ENCODE measurements around the gene TACR1. TPM values are rescaled to one million over a fixed set of nuclear protein-coding genes. Genes with fewer than 3 reads are reported as not detected.
A peak's percentile ranks its signal among the peaks of the same experiment; 100 is the strongest.

The TACR1 gene
- total and polyA plus RNA-seq, 7 experiments from 2014 or later = 0.24 TPM; not detected in 6

GRCh38 chr2:75054296-75054695 is 145.0 kb downstream of the TACR1 start:
- Mint-ChIP-seq H3K4me1 (no peaks in the 10 kb centered on the region), H3K9me3 (no peaks in the 10 kb centered on the region), H3K4me3 (no peak overlapping the region), H3K27me3 (peaks cover 0 to 3% (median 0%) of the 10 kb centered on the region in 5 donors), H3K36me3 (peaks cover 0 to 13% (median 0%) of the 10 kb centered on the region in 5 donors), H3K27ac (no peak overlapping the region)
- ChIA-PET CTCF (no interaction called here), POLR2A (no interaction called here)
- Histone ChIP-seq H3K4me1 (ENCODE audit: control insufficient read depth in 2 of 2, insufficient read depth in 2 of 2, low read length in 2 of 2) (no peaks in the 10 kb centered on the region), H3K27ac (ENCODE audit: low read depth, low read length) (no peak overlapping the region), H3K4me3 (ENCODE audit: low read length) (no peak overlapping the region), H3K27me3 (ENCODE audit: control insufficient read depth in 2 of 2, insufficient read depth in 2 of 2, low read length in 2 of 2) (no peaks in the 10 kb centered on the region), H3K36me3 (ENCODE audit: control insufficient read depth in 2 of 3, insufficient read depth in 3 of 3, low read length in 3 of 3) (no peaks in the 10 kb centered on the region), H3K9me3 (ENCODE audit: control insufficient read depth in 2 of 3, low read length in 3 of 3) (no peaks in the 10 kb centered on the region)
- DNase-seq = no peak
- intact Hi-C loops (cut with micrococcal nuclease) = loop anchor here in 1 of 2 donors (5.0 kb wide), 1 partner anchor 553 kb away; no protein-coding TSS in a partner anchor
- ATAC-seq = no peak

GRCh38 chr2:75053484-75054112 is 145.7 kb downstream of the TACR1 start:
- Histone ChIP-seq H3K4me1 (ENCODE audit: control insufficient read depth in 2 of 2, insufficient read depth in 2 of 2, low read length in 2 of 2) (no peaks in the 10 kb centered on the region), H3K4me3 (ENCODE audit: low read length) (no peak overlapping the region), H3K27ac (ENCODE audit: low read depth, low read length) (no peak overlapping the region), H3K9me3 (ENCODE audit: control insufficient read depth in 2 of 3, low read length in 3 of 3) (no peaks in the 10 kb centered on the region), H3K27me3 (ENCODE audit: control insufficient read depth in 2 of 2, insufficient read depth in 2 of 2, low read length in 2 of 2) (no peaks in the 10 kb centered on the region), H3K36me3 (ENCODE audit: control insufficient read depth in 2 of 3, insufficient read depth in 3 of 3, low read length in 3 of 3) (no peaks in the 10 kb centered on the region)
- CTCF ChIA-PET = no interaction called here
- Mint-ChIP-seq H3K4me1 (no peaks in the 10 kb centered on the region), H3K4me3 (no peak overlapping the region), H3K36me3 (peaks cover 0 to 18% (median 0%) of the 10 kb centered on the region in 5 donors), H3K27ac (no peak overlapping the region), H3K9me3 (no peaks in the 10 kb centered on the region), H3K27me3 (peaks cover 0 to 3% (median 0%) of the 10 kb centered on the region in 5 donors)
- DNase-seq (no peak), ATAC-seq (no peak)
- POLR2A ChIA-PET = no interaction called here
- intact Hi-C loops (cut with micrococcal nuclease) = loop anchor here in 1 of 2 donors (5.0 kb wide), 1 partner anchor 554 kb away; no protein-coding TSS in a partner anchor

- H3K27ac Mint-ChIP-seq = no peak overlapping the region
- peaks cover 0 to 2% (median 0%) of the 10 kb centered on the region in 7 donors for H3K4me1 Mint-ChIP-seq
- no peaks in the 10 kb centered on the region for H3K9me3 ChIP-seq (ENCODE audit: control insufficient read depth in 2 of 3, low read length in 3 of 3)
- no peaks in the 10 kb centered on the region for H3K36me3 ChIP-seq (ENCODE audit: control insufficient read depth in 2 of 3, insufficient read depth in 3 of 3, low read length in 3 of 3)
- CTCF ChIA-PET = interaction anchor here (0.6 kb wide), 1 partner anchor 17 kb away, joined by 3 read pairs; no protein-coding TSS in a partner anchor
- H3K36me3 Mint-ChIP-seq = peaks cover 0 to 29% (median 9%) of the 10 kb centered on the region in 5 donors
- H3K4me3 ChIP-seq (ENCODE audit: low read length) = no peak overlapping the region
- H3K4me1 ChIP-seq (ENCODE audit: control insufficient read depth in 2 of 2, insufficient read depth in 2 of 2, low read length in 2 of 2) = no peaks in the 10 kb centered on the region
- no peaks in the 10 kb centered on the region for H3K27me3 Mint-ChIP-seq
- DNase-seq = no peak
- no peaks in the 10 kb centered on the region for H3K27me3 ChIP-seq (ENCODE audit: control insufficient read depth in 2 of 2, insufficient read depth in 2 of 2, low read length in 2 of 2)
- no peak overlapping the region for H3K27ac ChIP-seq (ENCODE audit: low read depth, low read length)
- no peaks in the 10 kb centered on the region for H3K9me3 Mint-ChIP-seq
- no peak overlapping the region for H3K4me3 Mint-ChIP-seq
- intact Hi-C loops (cut with micrococcal nuclease) = no loop called here
- ATAC-seq = no peak
- POLR2A ChIA-PET = no interaction called here
Measured at GRCh38 chr2:75047992-75048625, 151.2 kb downstream of the TACR1 start.

- H3K4me1 ChIP-seq (ENCODE audit: control insufficient read depth in 2 of 2, insufficient read depth in 2 of 2, low read length in 2 of 2) = no peaks in the 10 kb centered on the region
- POLR2A ChIA-PET = no interaction called here
- no peak for ATAC-seq
Measured at GRCh38 chr2:75047189-75047991, 151.9 kb downstream of the TACR1 start.

GRCh38 chr2:75045526-75046050 is 153.7 kb downstream of the TACR1 start:
- DNase-seq (no peak), ATAC-seq (peak; percentile 18)
- H3K4me1 Mint-ChIP-seq = peaks cover 0 to 4% (median 0%) of the 10 kb centered on the region in 7 donors
- H3K27me3 Mint-ChIP-seq = no peaks in the 10 kb centered on the region
- H3K4me3 Mint-ChIP-seq = no peak overlapping the region
- ChIA-PET POLR2A (no interaction called here), CTCF (no interaction called here)
- H3K4me3 ChIP-seq (ENCODE audit: low read length) = no peak overlapping the region
- no peaks in the 10 kb centered on the region for H3K27me3 ChIP-seq (ENCODE audit: control insufficient read depth in 2 of 2, insufficient read depth in 2 of 2, low read length in 2 of 2)
- no peak overlapping the region for H3K27ac Mint-ChIP-seq
- H3K9me3 ChIP-seq (ENCODE audit: control insufficient read depth in 2 of 3, low read length in 3 of 3) = no peaks in the 10 kb centered on the region
- intact Hi-C loops (cut with micrococcal nuclease) = no loop called here
- no peaks in the 10 kb centered on the region for H3K36me3 ChIP-seq (ENCODE audit: control insufficient read depth in 2 of 3, insufficient read depth in 3 of 3, low read length in 3 of 3)
- H3K36me3 Mint-ChIP-seq = peaks cover 0 to 34% (median 9%) of the 10 kb centered on the region in 5 donors
- H3K27ac ChIP-seq (ENCODE audit: low read depth, low read length) = no peak overlapping the region
- no peaks in the 10 kb centered on the region for H3K9me3 Mint-ChIP-seq
- H3K4me1 ChIP-seq (ENCODE audit: control insufficient read depth in 2 of 2, insufficient read depth in 2 of 2, low read length in 2 of 2) = no peaks in the 10 kb centered on the region

More at GRCh38 chr2:75047189-75047991, 151.9 kb downstream of the TACR1 start:
- H3K9me3 Mint-ChIP-seq = no peaks in the 10 kb centered on the region
- Histone ChIP-seq H3K9me3 (ENCODE audit: control insufficient read depth in 2 of 3, low read length in 3 of 3) (no peaks in the 10 kb centered on the region), H3K4me3 (ENCODE audit: low read length) (no peak overlapping the region), H3K27ac (ENCODE audit: low read depth, low read length) (no peak overlapping the region), H3K36me3 (ENCODE audit: control insufficient read depth in 2 of 3, insufficient read depth in 3 of 3, low read length in 3 of 3) (no peaks in the 10 kb centered on the region), H3K27me3 (ENCODE audit: control insufficient read depth in 2 of 2, insufficient read depth in 2 of 2, low read length in 2 of 2) (no peaks in the 10 kb centered on the region)
- DNase-seq = no peak
- no peaks in the 10 kb centered on the region for H3K27me3 Mint-ChIP-seq
- H3K4me1 Mint-ChIP-seq = peaks cover 0 to 2% (median 0%) of the 10 kb centered on the region in 7 donors
- H3K27ac Mint-ChIP-seq = no peak overlapping the region
- peaks cover 0 to 34% (median 9%) of the 10 kb centered on the region in 5 donors for H3K36me3 Mint-ChIP-seq
- intact Hi-C loops (cut with micrococcal nuclease) = no loop called here
- CTCF ChIA-PET = interaction anchor here (0.6 kb wide), 1 partner anchor 16 kb away, joined by 3 read pairs; no protein-coding TSS in a partner anchor
- no peak overlapping the region for H3K4me3 Mint-ChIP-seq

- peaks cover 0 to 32% (median 9%) of the 10 kb centered on the region in 5 donors for H3K36me3 Mint-ChIP-seq
- no peak for DNase-seq
- H3K9me3 Mint-ChIP-seq = no peaks in the 10 kb centered on the region
- H3K36me3 ChIP-seq (ENCODE audit: control insufficient read depth in 2 of 3, insufficient read depth in 3 of 3, low read length in 3 of 3) = no peaks in the 10 kb centered on the region
- H3K27me3 Mint-ChIP-seq = no peaks in the 10 kb centered on the region
- H3K4me3 ChIP-seq (ENCODE audit: low read length) = no peak overlapping the region
- ChIA-PET POLR2A (no interaction called here), CTCF (no interaction called here)
- H3K4me1 ChIP-seq (ENCODE audit: control insufficient read depth in 2 of 2, insufficient read depth in 2 of 2, low read length in 2 of 2) = no peaks in the 10 kb centered on the region
- H3K9me3 ChIP-seq (ENCODE audit: control insufficient read depth in 2 of 3, low read length in 3 of 3) = no peaks in the 10 kb centered on the region
- no peak overlapping the region for H3K27ac ChIP-seq (ENCODE audit: low read depth, low read length)
- H3K4me1 Mint-ChIP-seq = peaks cover 0 to 4% (median 0%) of the 10 kb centered on the region in 7 donors
- intact Hi-C loops (cut with micrococcal nuclease) = no loop called here
- ATAC-seq = no peak
- no peak overlapping the region for H3K27ac Mint-ChIP-seq
- no peaks in the 10 kb centered on the region for H3K27me3 ChIP-seq (ENCODE audit: control insufficient read depth in 2 of 2, insufficient read depth in 2 of 2, low read length in 2 of 2)
- H3K4me3 Mint-ChIP-seq = no peak overlapping the region
Measured at GRCh38 chr2:75044291-75044690, 155.0 kb downstream of the TACR1 start.

All from naive thymus-derived CD4-positive, alpha-beta T cell (primary cell).